VCaP (cell line): ENCODE measurements around the gene ZC3H4.

ENCODE experiments used
- H3K27ac ChIP-seq: fragments of 450-650 bp; 2 replicates; pipeline ENCODE4 v1.5.1; 2017
- TF ChIP-seq, protein P1 (sequence below): fragments of 450-650 bp; conservative IDR thresholded peaks from 2 replicates; pipeline ENCODE4 v1.5.1; 2017; ENCODE audit warnings: mild to moderate bottlenecking, moderate library complexity

The ZC3H4 gene

DNA sequence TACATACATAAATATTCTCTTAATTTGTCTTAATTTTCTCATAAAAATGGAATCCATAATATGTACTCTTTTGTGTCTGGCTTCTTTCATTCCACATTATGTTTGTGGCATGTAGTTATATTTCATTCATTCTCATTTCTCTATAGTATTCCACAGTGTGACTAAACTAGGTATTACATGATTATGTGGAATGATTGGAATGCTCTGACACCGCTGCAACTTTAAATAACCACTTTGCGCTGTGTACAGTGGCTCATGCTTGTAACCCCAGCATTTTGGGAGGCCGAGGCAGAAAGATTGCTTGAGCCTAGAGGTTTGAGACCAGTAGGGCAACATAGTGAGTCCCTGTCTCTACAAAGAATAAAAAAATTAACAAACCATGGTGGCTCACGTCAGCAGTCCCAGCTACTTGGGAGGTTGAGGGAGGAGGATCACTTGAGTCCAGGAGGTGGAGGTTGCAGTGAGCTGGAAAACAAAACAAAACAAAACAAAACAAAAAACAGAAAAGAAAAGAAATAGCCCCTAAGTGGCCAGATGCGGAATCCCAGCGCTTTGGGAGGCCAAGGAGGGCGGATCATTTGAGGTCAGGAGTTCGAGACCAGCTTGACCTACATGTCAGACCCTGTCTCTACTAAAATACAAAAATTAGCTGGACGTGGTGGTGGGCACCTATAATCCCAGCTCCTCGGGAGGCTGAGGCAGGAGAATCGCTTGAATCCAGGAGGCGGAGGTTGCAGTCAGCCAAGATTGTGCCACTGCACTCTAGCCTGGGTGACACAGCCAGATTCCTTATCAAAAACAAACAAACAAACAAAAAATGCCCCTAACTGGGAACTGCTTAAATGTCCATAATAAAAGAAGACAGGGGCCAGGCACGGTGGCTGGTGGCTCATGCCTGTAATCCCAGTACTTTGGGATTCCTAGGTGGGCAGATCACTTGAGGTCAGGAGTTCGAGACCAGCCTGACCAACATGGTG is 9.1 kb upstream of the ZC3H4 start:
- TF ChIP-seq, protein P1, sequence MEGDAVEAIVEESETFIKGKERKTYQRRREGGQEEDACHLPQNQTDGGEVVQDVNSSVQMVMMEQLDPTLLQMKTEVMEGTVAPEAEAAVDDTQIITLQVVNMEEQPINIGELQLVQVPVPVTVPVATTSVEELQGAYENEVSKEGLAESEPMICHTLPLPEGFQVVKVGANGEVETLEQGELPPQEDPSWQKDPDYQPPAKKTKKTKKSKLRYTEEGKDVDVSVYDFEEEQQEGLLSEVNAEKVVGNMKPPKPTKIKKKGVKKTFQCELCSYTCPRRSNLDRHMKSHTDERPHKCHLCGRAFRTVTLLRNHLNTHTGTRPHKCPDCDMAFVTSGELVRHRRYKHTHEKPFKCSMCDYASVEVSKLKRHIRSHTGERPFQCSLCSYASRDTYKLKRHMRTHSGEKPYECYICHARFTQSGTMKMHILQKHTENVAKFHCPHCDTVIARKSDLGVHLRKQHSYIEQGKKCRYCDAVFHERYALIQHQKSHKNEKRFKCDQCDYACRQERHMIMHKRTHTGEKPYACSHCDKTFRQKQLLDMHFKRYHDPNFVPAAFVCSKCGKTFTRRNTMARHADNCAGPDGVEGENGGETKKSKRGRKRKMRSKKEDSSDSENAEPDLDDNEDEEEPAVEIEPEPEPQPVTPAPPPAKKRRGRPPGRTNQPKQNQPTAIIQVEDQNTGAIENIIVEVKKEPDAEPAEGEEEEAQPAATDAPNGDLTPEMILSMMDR, result no peak
- no peak overlapping the region for H3K27ac ChIP-seq

DNA sequence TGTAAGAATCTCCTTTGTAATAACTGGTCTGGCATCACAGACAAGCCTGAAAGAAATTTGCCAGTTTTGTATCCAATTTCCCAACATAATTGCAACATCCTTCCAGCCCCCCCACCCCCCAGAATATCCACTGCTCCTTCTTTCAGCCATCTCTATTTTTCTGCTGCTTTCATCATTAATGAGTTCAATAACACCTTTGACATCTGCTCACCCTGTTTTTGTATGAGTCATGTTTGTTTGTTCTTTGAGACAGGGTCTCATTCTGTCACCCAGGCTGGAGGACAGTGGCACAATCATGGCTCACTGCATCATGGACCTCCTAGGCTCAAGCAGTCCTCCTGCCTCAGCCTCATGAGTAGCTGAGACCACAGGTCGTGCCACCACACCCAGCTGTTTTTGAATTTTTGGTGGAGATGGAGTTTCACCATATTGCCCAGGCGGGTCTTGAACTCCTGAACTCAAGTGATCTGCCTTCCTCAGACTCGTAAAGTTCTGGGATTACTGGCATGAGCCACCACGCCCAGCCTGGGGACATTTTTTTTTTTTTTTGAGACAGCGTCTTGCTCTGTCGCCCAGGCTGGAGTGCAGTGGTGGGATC is 7.0 kb upstream of the ZC3H4 start:
- TF ChIP-seq, protein P1, result no peak
- no peak overlapping the region for H3K27ac ChIP-seq

DNA sequence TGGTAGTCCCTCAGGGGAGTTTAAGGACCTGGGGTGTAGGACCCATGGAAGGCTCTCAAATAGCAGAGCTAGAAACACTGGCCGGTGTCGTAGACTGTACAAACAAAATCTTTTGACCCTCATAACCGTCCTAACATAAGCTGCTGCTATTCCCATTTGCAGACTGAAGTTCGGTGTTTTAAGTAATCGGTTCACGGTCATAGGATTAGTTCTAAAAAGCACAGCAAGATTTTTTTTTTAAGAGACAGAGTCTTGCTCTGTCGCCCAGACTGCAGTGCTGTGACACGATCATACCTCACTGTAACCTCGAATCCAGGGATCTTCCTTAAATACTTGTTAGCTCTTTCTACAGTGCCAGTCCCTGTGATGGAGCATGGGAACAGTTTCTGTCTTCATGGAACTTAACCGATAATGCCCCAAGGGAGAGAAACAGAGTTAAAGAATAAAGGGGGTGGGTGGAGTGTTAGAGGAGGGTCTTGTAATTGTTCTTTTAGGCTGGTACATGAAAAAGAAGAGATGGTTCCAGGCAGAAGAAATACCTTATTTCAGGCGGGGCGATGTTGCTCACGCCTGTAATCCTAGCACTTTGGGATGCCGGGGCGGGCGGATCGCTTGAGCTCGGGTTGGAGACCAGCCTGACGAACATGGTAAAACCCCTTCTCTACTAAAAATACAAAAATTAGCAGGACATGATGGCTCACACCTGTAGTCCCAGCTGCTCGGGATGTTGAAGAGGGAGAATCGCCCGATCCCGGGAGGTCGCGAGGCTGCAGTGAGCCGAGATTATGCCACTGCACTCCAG is 475 bp upstream of the ZC3H4 start:
- peak overlapping the region; percentile 100 for H3K27ac ChIP-seq
- TF ChIP-seq, protein P1, result no peak

- peak overlapping the region; percentile 100 for H3K27ac ChIP-seq
- TF ChIP-seq, protein P1, result no peak
Measured at GRCh38 chr19:47112166-47112996, 1.2 kb downstream of the ZC3H4 start.

DNA sequence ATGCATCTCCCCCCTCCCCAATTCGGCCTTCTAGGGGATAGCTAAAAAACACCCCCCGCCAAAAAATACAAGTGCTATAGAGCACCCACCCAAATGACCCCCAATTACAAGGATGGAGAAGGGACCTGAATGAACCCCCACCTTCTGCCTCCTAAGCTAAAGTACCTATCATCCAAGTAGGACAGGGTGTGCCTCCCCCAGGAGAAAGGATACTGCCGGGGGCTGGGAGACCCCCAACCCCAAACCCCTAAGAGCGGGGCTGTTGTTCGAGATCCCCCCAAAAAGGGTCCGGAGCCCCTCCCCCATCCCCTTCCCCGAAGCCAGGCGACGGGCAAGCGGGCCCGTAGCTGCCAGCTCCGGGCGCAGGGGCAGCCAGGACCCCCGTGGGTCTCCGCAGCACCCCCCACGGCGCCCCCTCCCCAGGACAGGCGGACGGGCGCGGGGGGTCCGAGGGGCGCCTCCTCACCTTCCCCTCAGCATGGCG is 1.9 kb downstream of the ZC3H4 start:
- TF ChIP-seq, protein P1, result no peak
- peak overlapping the region; percentile 100 for H3K27ac ChIP-seq

DNA sequence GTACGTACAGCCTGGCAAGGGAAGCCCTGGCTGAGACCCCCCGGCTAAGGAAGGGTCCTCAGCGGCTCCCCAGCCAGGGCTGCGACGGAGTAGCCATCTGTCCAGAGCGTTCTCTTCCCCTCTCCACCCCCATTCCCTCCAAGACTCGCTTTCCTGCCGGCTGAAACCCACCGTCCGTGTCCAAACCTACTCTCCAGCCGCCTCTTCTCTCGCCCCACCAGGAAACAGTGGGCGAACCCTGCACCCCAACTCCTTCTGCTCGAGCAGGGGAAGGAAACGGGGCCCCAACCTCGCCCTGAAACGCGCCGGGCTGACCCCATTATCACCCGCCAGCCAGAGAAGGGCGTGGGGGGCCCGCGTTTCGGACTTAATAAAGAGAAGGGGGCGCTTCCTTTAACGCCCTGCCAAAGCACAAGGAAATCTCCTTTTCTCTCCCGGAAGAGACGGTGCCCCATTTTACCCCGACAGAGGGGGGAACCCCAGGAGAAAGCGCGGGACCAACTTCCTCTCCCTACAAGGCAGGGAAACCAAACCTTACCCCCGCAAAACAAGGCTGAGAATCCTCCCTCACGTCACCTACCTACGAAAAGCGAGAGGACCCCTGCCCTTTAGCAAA is 2.5 kb downstream of the ZC3H4 start:
- TF ChIP-seq, protein P1, result no peak
- peak overlapping the region; percentile 100 for H3K27ac ChIP-seq
